Endothelial cell of hepatic sinusoid (primary cell): Measurements from ENCODE around the gene TBX1.

Source experiments
- in situ Hi-C: cut with HindIII; loops from 2 replicates; pipeline ENCODE4 v1.10.0; 2017; ENCODE audit warnings: low sequenced_read_pairs

TBX1 gene

DNA sequence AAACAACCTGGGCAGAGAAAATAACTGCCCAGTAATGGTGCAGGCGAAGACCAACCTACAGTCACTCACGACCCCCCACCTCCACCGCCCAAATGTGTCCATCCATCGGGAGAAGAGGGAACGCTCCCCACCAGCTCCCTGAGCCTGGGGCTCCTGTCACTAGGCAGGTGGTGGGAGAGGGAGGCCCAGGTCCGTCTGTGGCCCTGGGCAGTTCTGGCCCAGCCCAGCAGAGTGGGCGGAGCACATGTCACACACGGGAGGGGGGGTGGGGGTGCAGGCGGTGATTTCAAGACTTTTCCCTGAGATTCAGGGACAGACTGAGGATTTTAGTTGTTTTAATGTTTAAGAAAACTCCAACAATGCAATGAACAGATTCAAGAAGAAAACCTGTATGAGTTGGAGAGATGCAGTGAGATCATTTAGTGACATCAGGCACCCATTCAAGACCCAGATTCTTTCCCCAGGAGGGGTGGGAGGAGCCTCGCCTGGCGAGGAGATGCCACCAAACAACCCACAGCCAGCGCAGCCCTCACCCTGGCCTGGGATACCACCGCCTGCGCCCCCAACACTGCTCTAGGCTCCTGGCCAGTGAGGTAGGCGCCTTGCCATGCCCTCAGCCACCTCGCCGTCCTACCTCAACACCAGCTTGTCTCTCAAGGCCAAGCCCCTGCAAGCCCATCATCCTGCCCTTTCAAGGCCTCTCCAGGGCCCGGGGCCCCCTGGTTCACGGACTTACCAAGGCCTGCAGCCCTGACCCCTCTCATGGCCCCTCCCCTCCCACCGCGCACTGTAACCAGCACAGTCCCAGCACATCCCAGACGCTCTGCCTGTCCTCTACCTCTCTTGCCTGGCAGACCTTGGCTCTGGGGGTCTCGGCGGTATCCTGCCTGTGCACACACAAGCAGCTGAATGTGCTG lies 36.8 kb downstream of the TBX1 start:
- in situ Hi-C loops: no loop called here

DNA sequence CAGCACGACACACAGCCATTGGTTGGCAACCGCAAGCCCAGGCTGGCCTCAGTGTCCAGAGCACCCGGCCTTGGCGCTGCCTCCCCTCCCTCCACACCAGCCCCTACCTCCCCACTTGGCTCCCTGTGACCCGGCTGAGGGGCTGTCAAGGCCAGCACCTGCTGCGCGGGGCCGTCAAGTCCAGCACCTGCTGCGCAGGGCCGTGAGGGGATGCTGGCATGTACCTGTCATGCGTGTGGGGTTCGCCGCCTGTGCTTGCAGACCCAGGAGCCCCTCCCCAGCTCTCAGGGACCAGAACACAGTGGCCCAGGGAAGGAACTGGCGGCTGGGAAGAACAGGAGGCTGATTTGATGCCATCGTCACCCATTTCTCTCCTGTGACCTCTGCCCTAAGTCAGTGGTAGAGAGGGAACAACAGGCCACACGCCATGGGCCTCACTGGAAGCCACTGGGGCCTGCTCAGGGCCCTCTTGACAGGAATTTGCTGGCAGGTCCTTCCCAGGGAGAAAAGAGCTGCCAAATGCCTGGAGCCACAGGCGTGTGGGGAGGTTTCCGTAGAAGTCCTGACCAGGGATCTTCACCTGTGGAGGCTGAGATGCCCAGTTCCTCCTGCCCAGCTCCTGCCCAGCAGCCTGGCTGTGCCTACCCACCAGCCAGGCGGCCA lies 37.6 kb downstream of the TBX1 start:
- in situ Hi-C loops: no loop called here

DNA sequence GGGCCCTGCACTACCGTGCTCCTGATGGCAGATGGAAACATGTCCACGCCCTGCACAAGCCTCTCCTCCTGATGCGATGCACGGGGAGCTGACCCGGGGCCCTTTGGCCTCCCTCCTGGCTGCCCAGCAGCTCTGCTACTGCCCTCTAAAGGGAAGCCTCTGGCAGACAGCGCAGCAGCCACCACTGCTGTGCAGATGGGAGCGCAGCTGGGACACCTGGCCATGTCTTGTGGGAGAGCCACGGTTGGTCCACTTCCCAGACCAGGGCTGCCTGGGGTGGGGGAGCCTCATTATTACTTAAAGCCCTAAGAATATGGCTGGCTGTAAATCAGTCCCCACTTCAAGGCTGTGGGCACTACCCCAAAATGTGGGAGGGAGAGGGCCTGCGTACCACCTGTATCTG lies 38.3 kb downstream of the TBX1 start:
- in situ Hi-C loops: no loop called here

DNA sequence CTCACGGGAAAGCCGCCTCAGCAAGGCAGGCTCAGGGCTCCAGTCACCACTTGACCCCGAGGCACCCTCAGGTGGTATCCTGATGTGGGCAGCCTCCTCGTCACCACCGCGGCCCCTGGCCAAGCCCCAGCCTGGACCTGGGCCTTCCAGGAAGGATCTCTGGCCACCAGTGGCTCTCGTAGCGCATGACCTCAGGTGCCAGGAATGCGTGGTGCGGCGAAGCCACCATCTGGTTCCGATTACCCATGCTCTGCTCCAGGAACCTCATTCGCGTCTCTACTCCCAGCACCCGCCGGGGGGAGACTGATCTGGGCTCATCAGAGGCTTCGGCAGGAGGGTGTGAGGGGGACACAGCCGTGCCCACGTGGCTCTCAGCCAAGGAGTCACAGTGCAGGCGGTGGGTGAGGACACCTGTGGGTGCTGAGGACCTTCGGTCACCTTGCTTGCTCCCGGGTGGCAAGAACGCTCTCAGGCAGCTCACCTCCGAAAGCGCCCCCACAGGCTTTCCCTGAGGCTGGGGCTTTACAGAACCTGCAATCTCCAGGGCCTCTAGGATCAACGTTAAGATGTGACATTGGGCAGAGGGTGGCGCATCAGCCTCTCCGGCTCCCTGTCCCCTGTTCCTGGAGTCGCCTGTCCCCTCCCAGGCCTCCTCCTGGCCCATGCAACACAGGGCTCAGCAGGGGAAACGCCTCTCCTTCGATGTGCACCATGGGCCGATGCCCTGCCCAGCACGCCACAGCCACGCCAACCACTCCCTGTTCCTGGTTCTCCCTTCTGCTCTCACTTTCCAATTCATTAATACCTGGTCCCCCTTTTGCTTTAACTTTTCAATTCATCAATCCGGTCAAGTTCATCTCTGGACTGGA lies 39.0 kb downstream of the TBX1 start:
- in situ Hi-C loops: no loop called here

DNA sequence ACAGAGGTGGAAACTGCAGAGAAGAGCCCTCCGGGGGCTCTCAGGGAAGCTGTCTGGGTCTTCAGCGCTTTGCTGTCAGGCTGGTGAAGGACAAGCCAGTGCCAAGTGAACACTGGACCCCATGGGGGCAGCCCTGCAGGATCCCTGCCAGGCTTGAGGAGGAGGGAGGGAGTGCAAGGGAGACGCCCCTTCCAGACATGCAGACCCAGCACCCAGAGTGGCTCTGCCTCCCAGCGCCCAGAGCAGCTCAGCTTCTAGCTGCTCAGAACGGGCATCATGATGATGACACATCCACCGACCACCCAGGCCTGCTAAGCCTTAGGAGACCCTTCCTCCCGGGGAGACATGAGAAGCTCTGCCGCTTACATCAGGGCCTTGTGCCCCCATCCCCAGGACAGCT lies 39.7 kb downstream of the TBX1 start:
- in situ Hi-C loops: no loop called here

DNA sequence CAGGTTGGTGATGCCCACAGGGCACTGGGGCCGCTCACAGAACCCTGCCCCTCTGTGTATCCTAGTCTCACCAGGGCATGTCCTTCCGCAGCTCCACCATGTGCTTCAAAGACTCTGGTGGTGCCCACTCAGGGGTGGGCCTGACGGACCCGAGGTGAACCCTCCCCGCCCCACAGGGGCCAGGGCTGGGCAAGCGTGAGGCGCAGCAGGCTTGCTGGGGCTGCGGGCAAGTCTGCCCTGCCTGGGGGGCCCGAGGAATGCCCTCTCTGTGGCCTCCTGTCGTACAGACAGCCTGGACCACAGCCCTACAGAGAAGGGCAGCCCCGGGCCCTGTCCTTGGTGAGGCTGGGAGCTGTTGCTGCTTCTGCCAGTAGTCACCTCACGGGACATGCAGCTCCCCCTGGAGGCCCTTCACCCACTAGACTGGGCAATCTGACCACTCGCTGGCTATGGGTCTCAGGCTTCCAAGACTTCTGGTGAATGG lies 40.2 kb downstream of the TBX1 start:
- in situ Hi-C loops: no loop called here

DNA sequence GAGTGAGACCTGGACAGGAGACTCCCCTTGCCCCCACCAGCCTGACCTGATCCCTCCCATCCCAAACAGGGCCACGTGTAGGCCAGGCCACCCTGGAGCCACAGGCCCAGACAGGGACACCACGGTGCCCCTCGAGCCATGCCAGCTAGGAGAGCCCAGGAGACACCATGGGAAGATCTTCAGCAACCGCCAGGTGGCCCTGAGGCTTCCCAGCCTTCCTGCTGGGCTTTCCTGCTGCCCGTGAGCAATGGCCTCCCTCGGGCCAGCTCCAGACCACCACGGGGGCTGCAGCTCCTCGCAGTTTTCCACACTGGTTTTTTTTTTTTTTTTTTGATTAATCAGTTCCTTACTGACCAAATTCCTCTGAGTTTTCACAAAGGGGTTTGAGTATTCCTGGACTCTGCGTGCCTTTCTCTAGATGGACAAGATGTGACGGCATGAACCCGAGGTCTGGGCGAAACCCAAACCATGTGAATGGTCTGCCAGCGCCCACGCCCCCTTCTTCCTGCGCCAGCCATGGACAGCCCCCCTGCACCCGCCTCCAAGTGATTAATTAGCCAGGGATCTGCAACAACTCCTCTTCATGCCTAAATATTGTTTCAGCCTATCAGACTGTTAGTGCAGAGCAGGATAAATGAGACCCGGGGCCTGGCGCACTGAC lies 40.9 kb downstream of the TBX1 start:
- in situ Hi-C loops: no loop called here

DNA sequence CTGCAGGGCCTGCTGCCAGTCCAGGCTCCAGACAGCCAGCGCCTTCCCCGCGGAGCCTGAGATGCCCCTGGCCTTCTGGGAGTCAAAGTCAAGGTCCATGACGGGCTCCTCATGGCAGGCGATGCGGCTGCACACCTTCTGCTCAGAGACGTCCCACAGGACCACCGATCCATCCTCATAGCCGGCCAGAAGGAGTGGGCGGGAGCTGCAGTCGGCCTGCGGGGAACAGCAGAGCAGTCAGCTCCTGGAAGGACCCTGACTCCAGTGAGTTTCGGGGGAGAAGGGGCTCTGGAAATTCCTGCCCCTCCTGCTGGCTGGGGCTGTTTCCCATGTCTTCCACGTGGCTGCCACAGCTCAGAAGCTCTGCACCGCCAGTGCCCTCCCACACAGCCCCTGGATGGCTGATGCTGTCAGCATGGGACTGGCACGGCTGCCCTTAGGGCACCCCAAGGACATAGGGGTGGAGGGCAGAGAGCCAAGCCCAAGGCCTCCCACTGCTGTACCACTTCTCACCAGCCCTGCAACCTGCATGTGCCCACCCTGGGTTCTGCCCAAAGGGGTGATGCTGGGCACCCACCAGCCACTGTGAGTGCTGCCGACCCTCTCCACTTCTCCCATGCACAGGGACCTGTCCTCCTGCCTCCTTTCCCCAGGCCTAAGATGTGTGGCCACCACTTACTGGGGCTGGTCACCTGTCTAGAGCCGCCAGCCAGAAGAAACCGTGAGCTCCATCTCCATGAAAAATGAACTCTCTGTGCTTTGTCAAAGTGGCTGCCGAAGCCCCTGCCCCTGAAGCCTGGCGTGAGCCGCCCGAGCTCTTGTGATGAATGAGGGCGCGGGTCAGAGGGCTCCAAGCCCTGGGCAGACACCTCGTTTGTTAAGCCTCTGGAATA lies 41.7 kb downstream of the TBX1 start:
- in situ Hi-C loops: no loop called here

DNA sequence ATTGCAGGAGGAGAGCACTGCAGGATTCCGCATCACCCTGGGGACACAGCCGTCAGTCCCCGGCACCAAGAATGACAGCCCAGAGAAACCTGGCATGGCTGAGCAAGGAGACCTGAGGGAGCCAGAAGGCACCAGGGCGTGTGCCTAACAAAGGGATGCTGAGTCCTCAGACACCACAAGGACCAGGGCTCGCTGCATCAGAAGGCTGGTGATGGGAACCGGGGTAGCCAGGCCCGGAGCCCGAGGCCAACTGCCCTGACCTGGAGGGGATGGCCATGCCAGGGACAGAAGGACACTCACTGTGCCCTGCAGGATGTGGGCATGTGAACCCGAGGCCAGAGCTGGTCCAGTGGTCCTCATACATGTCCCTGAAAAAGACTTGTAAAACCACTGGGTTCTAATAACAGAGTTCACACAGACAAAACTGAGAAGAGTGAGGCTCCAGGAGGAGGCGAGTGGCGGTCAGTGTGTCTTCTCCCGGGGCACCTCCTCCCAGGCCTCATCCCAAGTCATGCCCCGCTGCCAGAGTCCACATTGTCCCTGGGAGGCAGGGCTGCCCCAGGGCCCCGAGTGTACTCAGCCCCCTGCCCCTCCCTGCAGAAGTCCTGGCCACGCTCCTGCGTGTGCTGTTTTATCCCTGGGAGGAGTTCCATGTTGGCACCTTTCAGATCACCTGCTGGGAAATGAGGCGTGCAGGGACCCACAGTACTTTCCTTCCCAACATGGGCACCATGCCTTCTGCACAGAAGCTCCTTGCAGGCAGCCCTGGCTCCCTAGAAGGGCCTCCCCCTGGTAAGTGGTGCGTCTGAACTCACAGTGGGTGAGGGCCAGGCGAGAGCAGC lies 42.5 kb downstream of the TBX1 start:
- in situ Hi-C loops: no loop called here

DNA sequence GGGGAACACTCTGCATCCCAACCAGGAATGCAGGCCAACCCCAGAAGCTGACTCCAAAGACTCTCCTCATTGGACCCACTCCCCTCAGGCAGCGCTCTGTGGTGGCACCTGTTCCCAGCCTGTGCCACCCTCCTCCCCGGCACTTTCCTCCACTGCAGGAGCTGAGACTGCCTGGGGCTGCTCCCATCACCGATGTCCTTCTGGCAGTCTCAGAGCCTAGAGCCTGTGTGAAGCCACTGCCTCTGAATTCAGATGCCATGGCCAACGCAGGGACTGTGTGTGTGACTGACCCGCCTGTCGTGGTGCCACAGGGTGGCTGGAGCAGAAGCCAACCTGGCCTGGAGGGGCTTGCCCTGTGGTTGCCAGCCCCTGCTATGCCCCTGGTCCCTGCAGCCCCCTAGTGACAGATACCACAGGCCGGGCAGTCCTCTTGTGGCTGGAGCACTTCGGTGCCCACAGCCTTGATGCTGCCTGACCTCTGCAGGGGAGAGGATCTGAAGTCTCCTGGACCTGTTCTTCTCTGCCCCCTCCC lies 43.2 kb downstream of the TBX1 start:
- in situ Hi-C loops: no loop called here

DNA sequence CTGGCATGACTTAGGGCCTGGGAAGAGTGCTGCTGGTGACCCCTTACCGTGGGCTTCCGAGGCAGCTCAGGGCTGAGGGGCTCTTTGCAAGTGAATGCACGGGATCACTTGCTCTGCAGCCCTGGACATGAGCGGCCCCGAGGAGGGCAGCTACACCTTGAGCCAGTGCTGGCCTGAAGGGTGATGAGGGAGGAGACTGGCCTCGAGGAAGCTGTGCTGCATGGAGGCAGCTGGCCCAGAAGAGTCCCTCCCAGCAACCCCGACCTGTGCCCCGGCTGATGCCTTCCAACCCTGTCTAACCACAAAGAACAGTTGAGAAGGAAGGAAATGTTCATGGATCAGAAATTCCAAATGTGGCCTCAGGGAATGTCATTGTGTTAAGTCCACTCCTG lies 45.2 kb downstream of the TBX1 start:
- in situ Hi-C loops: no loop called here

DNA sequence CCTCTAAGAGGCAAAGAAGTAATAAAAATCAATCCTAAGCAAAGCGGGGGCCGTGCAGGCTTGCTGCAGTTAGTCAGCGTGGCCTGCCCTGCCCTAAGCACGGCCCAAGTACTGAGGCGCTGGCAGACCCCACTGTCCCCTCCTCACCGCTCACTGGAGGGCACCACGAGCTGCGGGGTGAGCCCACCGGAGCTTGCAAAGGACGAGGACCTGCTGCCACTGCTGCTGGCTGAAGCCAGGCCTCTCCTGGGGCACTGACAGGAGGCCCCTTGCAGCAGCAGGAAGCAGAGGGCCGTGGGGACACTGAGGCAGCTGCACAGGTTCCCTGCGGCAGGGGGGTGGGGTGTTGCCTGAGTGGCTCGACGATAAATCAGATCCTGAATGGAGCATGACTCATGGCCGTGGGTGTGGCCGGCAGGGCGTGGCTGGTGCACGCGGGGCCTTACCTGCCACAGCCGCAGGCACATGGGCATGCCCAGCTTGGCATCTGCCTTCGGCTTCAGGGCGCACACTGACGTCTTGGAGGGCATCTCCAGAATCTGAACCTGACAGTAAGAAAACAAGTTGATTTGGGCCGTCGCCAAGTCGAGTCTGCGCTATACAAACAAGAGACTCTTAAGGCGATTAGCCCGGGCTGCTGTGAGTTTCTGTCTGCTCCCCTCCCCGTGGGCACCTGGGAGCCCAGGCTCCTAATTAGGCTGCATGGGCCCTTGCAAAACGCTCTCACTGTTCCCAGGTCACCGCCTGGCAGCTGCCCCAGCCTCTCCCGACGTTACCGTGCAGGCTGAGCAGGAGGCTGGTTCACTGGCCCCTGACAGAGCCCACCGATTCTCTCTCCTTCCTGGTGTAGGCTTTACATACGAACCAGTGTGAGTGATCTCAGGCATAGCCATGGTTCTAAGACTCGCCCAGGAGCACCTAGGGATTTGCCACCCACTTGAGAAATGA lies 45.9 kb downstream of the TBX1 start:
- in situ Hi-C loops: no loop called here

DNA sequence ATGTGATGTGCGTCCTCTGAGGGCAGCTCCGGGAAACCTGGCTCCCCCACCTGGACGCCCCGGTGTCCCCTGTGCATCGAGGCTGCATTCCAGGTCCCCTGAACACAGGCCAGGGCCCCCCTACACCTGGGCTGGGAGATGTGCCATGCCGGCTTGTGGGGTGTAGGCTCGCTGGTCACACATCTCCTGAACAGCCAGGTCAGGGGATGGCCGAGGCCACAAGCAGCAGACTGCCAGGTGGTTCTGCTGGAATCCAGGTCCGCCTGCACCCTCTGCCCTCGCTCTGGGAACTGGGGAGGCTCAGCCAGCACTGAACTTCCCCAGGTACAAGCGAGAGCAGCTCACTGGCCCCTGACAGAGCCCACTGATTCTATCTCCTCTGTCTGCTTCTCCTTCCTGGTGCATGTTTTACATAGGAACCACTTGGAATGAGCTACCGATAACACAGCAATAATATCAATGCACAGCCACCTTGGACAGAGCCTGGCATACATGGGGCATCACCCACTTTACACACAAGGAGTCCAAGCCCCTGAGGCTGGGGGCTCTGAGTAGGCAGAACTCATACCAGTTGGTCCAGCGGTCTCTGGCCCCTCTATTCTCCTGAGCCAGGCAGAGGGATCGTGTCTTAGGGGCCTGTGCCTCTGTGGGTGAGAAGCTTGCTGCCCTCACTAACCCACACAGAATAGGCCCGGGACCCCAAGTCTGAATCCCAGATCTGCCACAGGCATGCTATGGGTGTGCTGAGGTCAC lies 46.8 kb downstream of the TBX1 start:
- in situ Hi-C loops: no loop called here

DNA sequence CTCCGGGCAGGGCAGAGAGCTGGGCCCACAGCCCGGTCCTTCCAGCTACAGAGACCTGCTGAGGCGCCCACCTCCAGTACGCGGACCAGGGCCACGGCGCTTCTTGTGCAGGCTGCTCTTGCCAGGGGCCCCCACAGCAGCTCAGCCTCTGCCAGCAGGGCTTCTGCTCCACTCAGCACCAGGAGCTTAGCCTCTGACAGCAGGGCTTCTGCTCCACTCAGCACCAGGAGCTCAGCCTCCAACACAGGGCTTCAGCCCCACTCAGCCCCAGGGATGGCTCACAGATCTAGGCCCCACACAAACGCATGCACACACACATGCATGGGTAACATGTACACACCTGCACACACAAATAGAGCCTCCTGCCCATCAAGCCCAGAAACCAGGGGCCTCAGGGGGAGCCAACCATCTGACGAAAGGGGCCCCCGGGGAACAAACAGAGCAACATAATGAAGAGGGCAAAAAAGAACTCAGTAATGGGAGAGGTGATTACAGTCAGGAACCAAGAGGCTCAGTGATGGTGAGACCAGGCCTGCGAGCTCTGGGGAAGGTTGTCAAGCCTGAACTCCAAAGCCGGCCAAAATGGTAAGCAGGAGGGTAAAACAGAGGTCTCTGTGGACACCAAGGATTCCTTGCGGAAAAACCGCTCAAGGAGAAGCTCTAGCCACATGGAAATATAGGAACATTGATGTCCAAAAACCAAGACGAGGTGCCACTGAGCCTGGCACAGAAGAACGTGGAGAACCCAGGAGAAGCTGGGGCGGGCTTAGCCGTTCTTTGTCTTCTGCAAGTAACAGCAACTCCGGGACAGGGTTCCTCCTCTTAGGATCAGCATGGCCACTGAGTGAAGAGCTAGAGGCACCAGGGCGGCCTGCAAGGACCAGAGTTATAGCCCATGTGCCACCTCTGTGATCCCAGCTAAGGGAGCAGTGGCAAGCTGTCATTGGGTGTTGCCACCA lies 47.6 kb downstream of the TBX1 start:
- in situ Hi-C loops: no loop called here

DNA sequence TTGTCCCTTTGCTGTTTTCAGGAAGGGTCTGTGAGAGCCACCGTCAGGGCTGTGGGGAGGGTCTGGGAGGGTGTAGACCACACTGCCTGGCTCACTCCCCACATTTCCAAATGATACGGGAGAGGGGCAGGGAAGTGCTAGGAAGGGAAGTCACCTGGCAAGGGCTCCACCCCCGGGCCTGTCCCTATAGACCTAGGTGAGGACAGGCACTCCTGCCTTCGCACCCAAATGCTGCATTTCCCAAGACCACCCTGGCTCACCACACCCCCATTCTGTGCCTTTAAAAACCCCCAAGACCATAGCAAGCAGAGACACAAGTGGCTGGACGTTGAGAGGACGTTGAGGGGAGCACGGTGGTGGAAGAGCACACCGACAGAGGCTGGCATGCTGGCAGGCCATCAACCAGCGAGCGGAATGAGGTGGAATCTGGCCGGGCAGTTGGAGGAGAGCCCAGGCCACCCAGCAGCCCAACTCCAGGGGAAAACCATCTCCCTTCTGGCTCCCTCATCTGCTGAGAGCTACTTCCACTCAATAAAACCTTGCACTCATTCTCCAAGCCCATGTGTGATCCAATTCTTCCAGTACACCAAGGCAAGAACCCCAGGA lies 48.4 kb downstream of the TBX1 start:
- in situ Hi-C loops: no loop called here
